HG03565 (cell line): ENCODE results near the gene LYST.

ENCODE experiments used
- ATAC-seq: cut with Tn5 transposase; IDR thresholded peaks from one replicate; pipeline ENCODE4 v1.9.1; 2021; ENCODE audit warnings: mild to moderate bottlenecking, moderate library complexity; ENCODE audit not compliant: unreplicated experiment

The LYST gene

DNA sequence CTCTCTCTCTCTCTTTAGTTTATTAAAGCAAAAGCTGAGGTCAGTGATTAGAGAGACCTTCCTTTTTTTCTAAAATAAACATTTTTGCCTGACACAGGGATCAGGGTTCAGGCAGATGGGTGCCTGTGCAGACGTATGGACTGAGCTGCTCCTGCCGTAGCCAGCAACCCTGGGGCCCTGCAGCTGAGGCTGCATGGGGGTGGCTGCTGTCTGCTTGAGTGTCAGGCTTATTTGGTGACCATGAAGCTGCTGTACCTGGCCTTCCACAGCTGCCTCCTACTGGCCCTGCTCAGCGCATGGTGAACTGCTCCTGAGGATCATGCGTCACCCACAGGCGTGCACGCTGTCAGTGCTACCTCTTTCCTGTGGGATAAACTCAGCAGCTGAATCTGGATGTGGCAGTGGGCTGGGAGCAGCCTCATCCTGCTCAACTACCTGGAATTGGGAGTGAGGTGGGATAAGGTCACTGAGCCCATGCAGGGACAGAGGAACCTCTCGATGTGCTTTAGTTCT is 252.2 kb downstream of the LYST start:
- no peak for ATAC-seq

DNA sequence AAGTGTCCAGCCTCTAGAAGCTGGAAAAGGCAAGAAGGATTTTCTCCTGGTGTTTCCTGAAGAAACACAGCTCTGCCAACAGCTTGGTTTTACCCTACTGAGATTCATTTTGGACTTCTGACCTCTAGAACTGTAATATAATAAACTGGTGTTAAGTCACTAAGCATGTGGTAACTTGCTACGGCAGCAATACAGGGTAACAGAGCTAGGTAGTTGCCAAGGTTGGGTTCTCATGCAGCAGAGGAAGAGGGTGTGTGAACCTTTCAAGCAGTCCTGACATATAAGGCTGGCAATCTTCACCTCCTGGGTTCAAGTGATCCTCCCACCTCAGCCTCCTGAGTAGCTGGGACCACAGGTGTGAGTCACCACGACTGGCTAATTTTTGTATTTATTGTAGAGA is 253.1 kb downstream of the LYST start:
- ATAC-seq, result no peak

DNA sequence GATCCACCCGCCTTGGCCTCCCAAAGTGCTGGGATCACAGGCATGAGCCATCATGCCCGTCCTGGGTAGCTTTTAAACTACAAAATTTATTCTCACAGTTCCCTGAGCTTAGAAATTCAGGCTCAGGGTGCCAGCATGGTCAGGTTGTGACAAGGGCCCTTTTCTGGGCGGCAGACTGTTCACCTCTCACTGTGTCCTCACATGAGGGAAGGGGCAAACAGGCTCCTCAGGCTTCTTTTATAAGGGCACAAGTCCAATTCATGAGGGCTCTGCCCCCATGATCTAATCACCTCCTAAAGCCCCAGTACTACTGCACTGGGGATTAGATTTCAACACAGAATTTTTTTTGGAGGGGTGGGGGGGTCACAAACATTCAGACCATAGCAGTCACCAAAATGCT is 253.9 kb downstream of the LYST start:
- ATAC-seq, result no peak
